DND-41 (cell line): ENCODE measurements around the gene DEF6.

Experiments used
- ATAC-seq: fragments of 200-7000 bp; cut with Tn5 transposase; 3 replicates; pipeline ENCODE4 v1.9.1; 2021; ENCODE audit warnings: low read depth; ENCODE audit not compliant: insufficient read depth
- DNase-seq: peaks from one replicate; pipeline ENCODE4 v3.0.0-alpha.2; 2020
- H2AFZ ChIP-seq: 2 replicates; pipeline ENCODE4 v1.6.0; 2012; ENCODE audit warnings: low read depth, low read length
- H3K27ac ChIP-seq: 2 replicates; pipeline ENCODE4 v1.5.1; 2012; ENCODE audit warnings: low read length, inconsistent platforms
- H3K27me3 ChIP-seq: fragments of 200-600 bp; sonication (generic); 2 replicates; pipeline ENCODE4 v1.6.0; 2012; ENCODE audit warnings: low read length, mild to moderate bottlenecking, inconsistent platforms; ENCODE audit not compliant: insufficient read depth, poor library complexity
- H3K36me3 ChIP-seq: 2 replicates; pipeline ENCODE4 v1.5.1; 2012; ENCODE audit warnings: low read length, inconsistent platforms; ENCODE audit not compliant: insufficient read depth
- H3K4me1 ChIP-seq: 2 replicates; pipeline ENCODE4 v1.5.1; 2012; ENCODE audit warnings: mild to moderate bottlenecking, low read length; ENCODE audit not compliant: insufficient read depth
- H3K4me2 ChIP-seq: 2 replicates; pipeline ENCODE4 v1.6.0; 2012; ENCODE audit warnings: mild to moderate bottlenecking, moderate library complexity, low read length, inconsistent platforms; ENCODE audit not compliant: insufficient read depth
- H3K4me3 ChIP-seq, 2 experiments: fragments of 200-600 bp in 1 of 2; shearing (Covaris generic) in 1 of 2; 2 replicates each; pipeline ENCODE4 v1.5.1; 2012 to 2016; ENCODE audit warnings: inconsistent platforms in 2 of 2, low read length in 2 of 2, mild to moderate bottlenecking in 2 of 2, low read depth in 1 of 2, moderate library complexity in 1 of 2
- H3K79me2 ChIP-seq: 2 replicates; pipeline ENCODE4 v1.6.0; 2012; ENCODE audit warnings: low read length, inconsistent platforms; ENCODE audit not compliant: insufficient read depth
- H3K9ac ChIP-seq: 2 replicates; pipeline ENCODE4 v1.6.0; 2012; ENCODE audit warnings: low read depth, mild to moderate bottlenecking, inconsistent platforms, low read length, moderate library complexity
- H3K9me3 ChIP-seq: 2 replicates; pipeline ENCODE4 v1.5.1; 2012; ENCODE audit warnings: low read length, moderate library complexity, mild to moderate bottlenecking, inconsistent platforms; ENCODE audit not compliant: insufficient read depth, severe bottlenecking
- H4K20me1 ChIP-seq: 2 replicates; pipeline ENCODE4 v1.6.0; 2012; ENCODE audit warnings: low read length; ENCODE audit not compliant: insufficient read depth
- EZH2 ChIP-seq: IDR thresholded peaks from 3 replicates; pipeline ENCODE4 v1.6.1; 2012; ENCODE audit warnings: borderline replicate concordance, low read depth, mild to moderate bottlenecking, moderate library complexity, low read length, inconsistent platforms; ENCODE audit not compliant: severe bottlenecking
- TF ChIP-seq, protein P1 (sequence below): IDR thresholded peaks from 2 replicates; pipeline ENCODE4 v1.5.1; 2012; ENCODE audit warnings: borderline replicate concordance, low read length, moderate library complexity, mild to moderate bottlenecking; ENCODE audit not compliant: poor library complexity, severe bottlenecking; ENCODE audit errors: extremely low read depth

The DEF6 gene

DNA sequence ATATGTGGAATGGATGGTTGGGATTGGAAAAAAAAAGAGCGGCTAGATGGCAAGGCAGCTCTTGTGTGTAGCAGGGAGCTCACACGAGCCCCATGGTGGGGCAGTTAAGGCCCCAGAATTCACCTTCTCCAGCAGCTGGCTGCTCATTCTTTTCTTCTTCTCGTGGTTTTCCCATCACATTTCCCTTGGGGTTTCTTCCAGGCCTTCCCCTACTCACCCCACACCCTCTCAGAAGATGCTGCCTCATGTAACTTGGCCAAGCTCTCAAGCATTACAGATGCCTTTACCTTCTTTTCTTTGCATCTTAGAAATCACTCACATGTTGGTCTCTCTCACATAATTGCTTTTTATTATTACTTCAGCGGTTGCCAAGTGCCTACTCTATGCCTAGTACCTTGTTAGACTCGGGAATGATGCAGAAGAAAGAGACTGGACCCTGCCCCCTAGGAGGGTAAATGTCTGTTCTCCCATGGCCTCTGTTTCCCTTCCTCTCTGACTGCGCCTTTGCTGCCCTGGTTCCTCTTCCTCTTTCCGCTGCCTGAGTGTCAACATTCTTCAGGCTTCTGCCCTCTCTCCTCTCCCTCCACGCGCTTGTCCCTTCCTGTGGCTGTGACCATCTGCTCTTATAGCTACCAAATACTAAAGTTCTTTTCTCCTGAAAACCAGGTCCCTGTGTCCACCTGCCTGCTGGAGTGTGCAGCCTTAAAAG, 73.3 kb downstream of the DEF6 start:
- H3K4me2 ChIP-seq: no peak overlapping the region
- 0 out of 2 replicates have a peak, but pooled peaks cover 5% of the 10 kb centered on the region for H4K20me1 ChIP-seq
- DNase-seq (peak; percentile 34), ATAC-seq (peak; percentile 30)
- no peaks in the 10 kb centered on the region for H3K36me3 ChIP-seq
- no peak overlapping the region for H2AFZ ChIP-seq
- peak overlapping the region; percentile 16; the same call in 1 of the 2 replicates for H3K9ac ChIP-seq
- H3K4me1 ChIP-seq: peaks cover 40% of the 10 kb centered on the region
- no peak for TF ChIP-seq EZH2
- TF ChIP-seq, protein P1, sequence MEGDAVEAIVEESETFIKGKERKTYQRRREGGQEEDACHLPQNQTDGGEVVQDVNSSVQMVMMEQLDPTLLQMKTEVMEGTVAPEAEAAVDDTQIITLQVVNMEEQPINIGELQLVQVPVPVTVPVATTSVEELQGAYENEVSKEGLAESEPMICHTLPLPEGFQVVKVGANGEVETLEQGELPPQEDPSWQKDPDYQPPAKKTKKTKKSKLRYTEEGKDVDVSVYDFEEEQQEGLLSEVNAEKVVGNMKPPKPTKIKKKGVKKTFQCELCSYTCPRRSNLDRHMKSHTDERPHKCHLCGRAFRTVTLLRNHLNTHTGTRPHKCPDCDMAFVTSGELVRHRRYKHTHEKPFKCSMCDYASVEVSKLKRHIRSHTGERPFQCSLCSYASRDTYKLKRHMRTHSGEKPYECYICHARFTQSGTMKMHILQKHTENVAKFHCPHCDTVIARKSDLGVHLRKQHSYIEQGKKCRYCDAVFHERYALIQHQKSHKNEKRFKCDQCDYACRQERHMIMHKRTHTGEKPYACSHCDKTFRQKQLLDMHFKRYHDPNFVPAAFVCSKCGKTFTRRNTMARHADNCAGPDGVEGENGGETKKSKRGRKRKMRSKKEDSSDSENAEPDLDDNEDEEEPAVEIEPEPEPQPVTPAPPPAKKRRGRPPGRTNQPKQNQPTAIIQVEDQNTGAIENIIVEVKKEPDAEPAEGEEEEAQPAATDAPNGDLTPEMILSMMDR: no peak
- no peak overlapping the region for H3K4me3 ChIP-seq
- peak overlapping the region; percentile 61 for H3K27ac ChIP-seq
- no peaks in the 10 kb centered on the region for H3K27me3 ChIP-seq
- H3K9me3 ChIP-seq: no peaks in the 10 kb centered on the region
- peaks cover 4% of the 10 kb centered on the region; the same call in 1 of the 2 replicates for H3K79me2 ChIP-seq
